Ishikawa (cell line): ENCODE measurements around the gene SPECC1.

Experiments used
- CEBPB ChIP-seq: IDR thresholded peaks from 2 replicates; pipeline ENCODE4 v1.6.1; 2012
- FOXM1 ChIP-seq: IDR thresholded peaks from 2 replicates; pipeline ENCODE4 v1.6.1; 2012; ENCODE audit warnings: low read depth, borderline replicate concordance
- NFIC ChIP-seq: IDR thresholded peaks from 2 replicates; pipeline ENCODE4 v1.6.1; 2012
- TAF1 ChIP-seq: IDR thresholded peaks from 2 replicates; pipeline ENCODE4 v1.6.1; 2012; ENCODE audit warnings: low read depth, mild to moderate bottlenecking
- YY1 ChIP-seq: IDR thresholded peaks from 2 replicates; pipeline ENCODE4 v1.6.1; 2012; ENCODE audit warnings: low read depth
- TF ChIP-seq, protein P1 (sequence below): IDR thresholded peaks from 2 replicates; pipeline ENCODE4 v1.6.1; 2012

DNA sequence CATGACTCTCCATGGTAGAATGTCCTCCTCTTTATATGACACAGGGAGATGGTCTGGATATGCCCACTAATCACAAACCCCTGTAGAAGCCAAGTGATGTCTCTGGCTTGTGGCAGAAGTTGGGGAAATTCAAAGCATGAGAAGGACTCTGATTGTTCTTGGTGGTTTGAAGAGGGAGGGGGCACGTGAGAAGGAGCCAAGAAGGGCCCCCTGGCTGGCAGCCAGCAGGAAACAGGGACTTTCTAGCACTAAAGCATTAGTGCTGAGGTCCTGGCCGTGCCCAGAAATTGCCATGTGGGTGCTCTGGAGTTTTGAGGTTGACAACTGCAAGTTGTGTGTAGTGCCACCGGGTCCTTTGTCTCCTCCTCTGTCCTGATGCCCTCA, 258.3 kb downstream of the SPECC1 start:
- no peak for TF ChIP-seq FOXM1
- no peak for TF ChIP-seq YY1
- TF ChIP-seq, protein P1, sequence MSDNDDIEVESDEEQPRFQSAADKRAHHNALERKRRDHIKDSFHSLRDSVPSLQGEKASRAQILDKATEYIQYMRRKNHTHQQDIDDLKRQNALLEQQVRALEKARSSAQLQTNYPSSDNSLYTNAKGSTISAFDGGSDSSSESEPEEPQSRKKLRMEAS, result no peak
- TF ChIP-seq TAF1, result no peak
- no peak for TF ChIP-seq CEBPB
- no peak for TF ChIP-seq NFIC
